Lower lobe of right lung (tissue), 2 donors: ENCODE results near the gene MARVELD1. TPM values are rescaled to one million over a fixed set of nuclear protein-coding genes. Genes with fewer than 3 reads are reported as not detected.

ENCODE experiments used
- ATAC-seq, 2 donors: fragments of 200-7000 bp; cut with Tn5 transposase; one replicate each; pipeline ENCODE4 v1.9.1; 2020 to 2022; ENCODE audit warnings: mild to moderate bottlenecking in 2 of 2, moderate library complexity in 2 of 2
- DNase-seq: peaks from one replicate; pipeline ENCODE4 v3.0.0-alpha.2; 2020
- H3K27ac ChIP-seq: fragments of 200-600 bp; one replicate; pipeline ENCODE4 v1.8.0; 2022
- H3K27me3 ChIP-seq: fragments of 200-600 bp; one replicate; pipeline ENCODE4 v1.8.0; 2022; ENCODE audit warnings: low read depth
- H3K36me3 ChIP-seq: fragments of 200-600 bp; one replicate; pipeline ENCODE4 v1.8.0; 2022; ENCODE audit warnings: mild to moderate bottlenecking
- H3K4me1 ChIP-seq: fragments of 200-600 bp; one replicate; pipeline ENCODE4 v1.8.0; 2022
- H3K4me3 ChIP-seq: fragments of 200-600 bp; one replicate; pipeline ENCODE4 v1.8.0; 2022; ENCODE audit warnings: mild to moderate bottlenecking
- H3K9me3 ChIP-seq: fragments of 200-600 bp; one replicate; pipeline ENCODE4 v1.8.0; 2022
- intact Hi-C: fragments of 100-400 bp; cut with DNase I; formaldehyde crosslinking; loops from one replicate; pipeline ENCODE4 v1.11.0; 2022
- long read RNA-seq: library from polyadenylated mRNA; unstranded; transcript quantifications from one replicate; pipeline ENCODE4 v2.0.0, GENCODE V29; 2021
- total RNA-seq: library from RNA; stranded (reverse); fragmentation: NEBNext Ultra II Directional; extraction: Animal tissue kit (Norgen Biotek cat#: 25700); gene quantifications from one replicate; pipeline ENCODE4 v1.2.1, GENCODE V29; 2021
- TF ChIP-seq, protein P1 (sequence below): fragments of 200-600 bp; IDR thresholded peaks from one replicate; pipeline ENCODE4 v1.8.0; 2022; ENCODE audit warnings: antibody characterized with exemption, mild to moderate bottlenecking
- donor health status: DM: no; HTN: yes; CAD: no; lungs with severe emphysema.

The MARVELD1 gene
- 36.5 TPM for total RNA-seq
- long read RNA-seq, transcript MARVELD1-201 (2 exons, 3,221 nt), result major isoform, 63 of 70 reads
- long read RNA-seq, partial matches to known transcripts, result 0 of 70 reads
- long read RNA-seq, other reads (novel, unspliced or antisense), result 6 of 70 reads

DNA sequence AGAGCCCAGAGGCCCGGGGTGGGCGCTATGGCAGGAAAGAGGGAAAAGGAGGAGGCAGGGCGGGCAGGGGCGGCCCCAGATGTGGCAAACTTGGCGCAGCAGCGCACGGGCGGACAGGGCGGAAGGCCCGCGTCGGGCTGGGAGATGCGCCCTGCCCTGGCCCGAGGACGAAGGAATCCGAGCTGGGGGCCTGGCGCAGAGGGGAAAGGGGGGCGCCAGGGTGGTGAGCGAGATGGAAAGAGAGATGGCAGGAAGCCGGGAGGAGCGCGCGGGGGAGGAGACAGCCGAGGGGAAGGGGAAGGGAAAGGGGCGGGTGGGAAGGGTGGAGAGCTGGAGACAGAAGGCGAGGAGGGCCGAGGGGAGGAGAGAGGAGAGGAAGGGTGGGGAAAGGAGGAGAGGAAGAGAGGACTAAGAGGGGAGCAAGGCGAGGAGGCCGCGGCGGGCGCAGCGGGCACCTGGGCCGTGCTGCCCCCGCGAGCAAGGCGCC, at the start of gene MARVELD1:
TSS of gene MARVELD1 (plus strand) at position 392 of the 487 bp plus-strand sequence. CDS start 147 bp downstream, outside the sequence.
- peak within 1 kb of the TSS; percentile 74 for H3K4me3 ChIP-seq
- ATAC-seq, result peak; percentile 2 to 24
- no peaks in the 10 kb centered on the region for H3K27me3 ChIP-seq
- intact Hi-C loops, result no loop called here
- peak; percentile 72 for DNase-seq
- TF ChIP-seq, protein P1, sequence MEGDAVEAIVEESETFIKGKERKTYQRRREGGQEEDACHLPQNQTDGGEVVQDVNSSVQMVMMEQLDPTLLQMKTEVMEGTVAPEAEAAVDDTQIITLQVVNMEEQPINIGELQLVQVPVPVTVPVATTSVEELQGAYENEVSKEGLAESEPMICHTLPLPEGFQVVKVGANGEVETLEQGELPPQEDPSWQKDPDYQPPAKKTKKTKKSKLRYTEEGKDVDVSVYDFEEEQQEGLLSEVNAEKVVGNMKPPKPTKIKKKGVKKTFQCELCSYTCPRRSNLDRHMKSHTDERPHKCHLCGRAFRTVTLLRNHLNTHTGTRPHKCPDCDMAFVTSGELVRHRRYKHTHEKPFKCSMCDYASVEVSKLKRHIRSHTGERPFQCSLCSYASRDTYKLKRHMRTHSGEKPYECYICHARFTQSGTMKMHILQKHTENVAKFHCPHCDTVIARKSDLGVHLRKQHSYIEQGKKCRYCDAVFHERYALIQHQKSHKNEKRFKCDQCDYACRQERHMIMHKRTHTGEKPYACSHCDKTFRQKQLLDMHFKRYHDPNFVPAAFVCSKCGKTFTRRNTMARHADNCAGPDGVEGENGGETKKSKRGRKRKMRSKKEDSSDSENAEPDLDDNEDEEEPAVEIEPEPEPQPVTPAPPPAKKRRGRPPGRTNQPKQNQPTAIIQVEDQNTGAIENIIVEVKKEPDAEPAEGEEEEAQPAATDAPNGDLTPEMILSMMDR, result no peak
- H3K36me3 ChIP-seq, result peaks cover 12% of the 10 kb centered on the region
- H3K4me1 ChIP-seq, result peaks cover 50% of the 10 kb centered on the region
- H3K27ac ChIP-seq, result peak within 1 kb of the TSS; percentile 90
- no peaks in the 10 kb centered on the region for H3K9me3 ChIP-seq

DNA sequence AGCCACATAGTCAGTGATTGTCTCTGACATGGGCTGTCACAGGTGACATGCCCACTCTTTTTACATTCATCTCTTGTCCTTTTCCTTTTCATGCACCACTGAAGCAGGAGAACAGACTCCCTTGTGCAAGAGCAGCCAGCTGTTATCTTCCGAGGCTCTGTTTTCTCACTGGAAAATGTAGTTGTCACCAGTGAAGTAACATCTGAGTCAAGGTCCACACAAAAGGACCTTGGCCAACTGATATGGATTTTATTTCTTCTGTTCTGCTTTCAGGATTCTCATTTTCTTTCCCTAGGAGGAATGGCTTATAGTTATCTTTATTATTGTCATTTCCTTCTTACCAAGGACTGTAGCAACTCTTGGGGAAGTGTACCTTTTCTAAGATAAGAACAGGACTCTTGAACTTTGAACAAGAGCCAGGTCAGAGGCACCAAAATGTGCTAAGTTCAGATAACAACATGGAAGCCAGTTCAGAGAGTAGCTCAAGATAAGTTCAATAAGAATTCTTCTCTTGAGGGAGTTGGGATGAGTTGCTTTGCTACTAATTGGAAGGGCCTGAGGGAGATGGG, 49.2 kb upstream of the MARVELD1 start:
- TF ChIP-seq, protein P1, result no peak
- intact Hi-C loops, result no loop called here
- no peak for DNase-seq
- ATAC-seq, result no peak
- Histone ChIP-seq H3K4me3 (no peak overlapping the region), H3K9me3 (no peaks in the 10 kb centered on the region), H3K36me3 (peaks cover 84% of the 10 kb centered on the region), H3K27ac (no peak overlapping the region), H3K27me3 (no peaks in the 10 kb centered on the region), H3K4me1 (no peaks in the 10 kb centered on the region)

DNA sequence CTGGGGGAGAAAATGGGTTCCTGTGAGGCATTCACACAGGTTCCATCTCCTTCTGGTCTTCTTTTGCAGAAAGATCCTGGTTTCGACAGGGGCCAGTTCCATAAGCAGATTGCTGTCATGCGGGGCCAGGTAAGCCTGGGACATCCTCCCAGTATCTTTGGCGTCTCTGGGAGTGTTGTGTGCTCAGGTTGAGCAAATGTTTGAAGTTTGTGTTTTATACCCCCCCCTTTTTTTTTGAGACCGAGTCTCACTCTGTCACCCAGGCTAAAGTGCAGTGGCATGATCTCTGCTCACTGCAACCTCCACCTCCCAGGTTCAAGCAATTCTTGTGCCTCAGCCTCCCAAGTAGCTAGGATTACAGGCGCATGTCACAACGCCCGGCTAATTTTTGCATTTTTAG, 46.5 kb upstream of the MARVELD1 start:
- DNase-seq, result no peak
- intact Hi-C loops, result no loop called here

DNA sequence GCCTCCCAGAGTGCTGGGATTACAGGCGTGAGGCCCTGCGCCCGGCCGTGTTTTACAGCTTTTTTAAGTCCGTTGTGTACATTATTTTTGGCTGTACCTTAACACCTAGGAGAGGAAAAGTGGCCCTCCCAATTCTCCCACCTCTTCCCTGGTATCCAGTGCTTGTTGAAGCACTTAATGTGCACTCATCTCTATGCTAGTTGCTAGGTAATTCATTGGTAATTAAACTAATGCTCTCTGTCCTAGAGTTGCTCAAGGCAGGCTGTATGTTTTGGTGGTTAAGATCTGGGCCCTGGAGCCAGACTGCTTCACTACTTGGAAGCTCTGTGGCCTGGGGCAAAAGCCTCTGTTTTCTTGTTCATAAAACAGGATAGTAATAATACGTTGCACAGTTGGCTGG, 46.1 kb upstream of the MARVELD1 start:
- ATAC-seq, result no peak
- Histone ChIP-seq H3K36me3 (peaks cover 96% of the 10 kb centered on the region), H3K9me3 (no peaks in the 10 kb centered on the region), H3K4me1 (no peaks in the 10 kb centered on the region), H3K27me3 (no peaks in the 10 kb centered on the region), H3K4me3 (no peak overlapping the region), H3K27ac (no peak overlapping the region)
- intact Hi-C loops, result no loop called here
- no peak for DNase-seq
- TF ChIP-seq, protein P1, result no peak

More for the DNA sequence above, 46.5 kb upstream of the MARVELD1 start:
- Histone ChIP-seq H3K9me3 (no peaks in the 10 kb centered on the region), H3K27ac (no peak overlapping the region), H3K4me1 (no peaks in the 10 kb centered on the region), H3K36me3 (peaks cover 96% of the 10 kb centered on the region), H3K27me3 (no peaks in the 10 kb centered on the region), H3K4me3 (no peak overlapping the region)
- ATAC-seq, result no peak
- TF ChIP-seq, protein P1, result no peak

DNA sequence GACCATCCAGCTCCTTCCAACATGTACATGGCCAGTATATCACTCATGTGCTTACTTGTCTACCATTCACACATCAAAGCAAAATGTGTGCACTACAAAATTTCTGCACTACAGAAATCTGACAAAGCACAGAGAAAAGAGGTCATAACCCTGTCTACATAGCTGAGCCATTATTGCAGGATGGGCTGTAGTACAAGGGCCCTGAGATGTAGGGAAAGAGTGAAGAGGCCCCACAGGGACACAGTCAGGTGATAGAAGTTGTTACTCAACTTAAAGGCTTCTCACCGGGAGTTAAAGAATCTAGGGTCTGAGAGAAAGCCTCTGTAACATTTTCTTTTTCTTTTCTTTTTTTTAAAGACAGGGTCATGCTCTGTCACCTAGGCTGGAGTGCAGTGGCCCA, 44.0 kb upstream of the MARVELD1 start:
- H3K36me3 ChIP-seq, result peaks cover 89% of the 10 kb centered on the region
- H3K27ac ChIP-seq, result no peak overlapping the region
- ATAC-seq, result no peak
- no peaks in the 10 kb centered on the region for H3K4me1 ChIP-seq
- intact Hi-C loops, result no loop called here
- no peaks in the 10 kb centered on the region for H3K9me3 ChIP-seq
- no peak for DNase-seq
- H3K27me3 ChIP-seq, result no peaks in the 10 kb centered on the region
- no peak overlapping the region for H3K4me3 ChIP-seq
- TF ChIP-seq, protein P1, result no peak
